AG20443 (cell line): Measurements from ENCODE around the gene DKK3.
A peak's percentile ranks its signal among the peaks of the same experiment; 100 is the strongest.
"Not testable (repeated sequence)": the region's sequence is repeated elsewhere in the genome, so short reads cannot be mapped to it uniquely, and the experiment has no call there.

ENCODE experiments used
- DNase-seq: peaks from one replicate; pipeline ENCODE4 v3.0.0; 2012; ENCODE audit warnings: low spot score, mixed read lengths

DKK3 gene

DNA sequence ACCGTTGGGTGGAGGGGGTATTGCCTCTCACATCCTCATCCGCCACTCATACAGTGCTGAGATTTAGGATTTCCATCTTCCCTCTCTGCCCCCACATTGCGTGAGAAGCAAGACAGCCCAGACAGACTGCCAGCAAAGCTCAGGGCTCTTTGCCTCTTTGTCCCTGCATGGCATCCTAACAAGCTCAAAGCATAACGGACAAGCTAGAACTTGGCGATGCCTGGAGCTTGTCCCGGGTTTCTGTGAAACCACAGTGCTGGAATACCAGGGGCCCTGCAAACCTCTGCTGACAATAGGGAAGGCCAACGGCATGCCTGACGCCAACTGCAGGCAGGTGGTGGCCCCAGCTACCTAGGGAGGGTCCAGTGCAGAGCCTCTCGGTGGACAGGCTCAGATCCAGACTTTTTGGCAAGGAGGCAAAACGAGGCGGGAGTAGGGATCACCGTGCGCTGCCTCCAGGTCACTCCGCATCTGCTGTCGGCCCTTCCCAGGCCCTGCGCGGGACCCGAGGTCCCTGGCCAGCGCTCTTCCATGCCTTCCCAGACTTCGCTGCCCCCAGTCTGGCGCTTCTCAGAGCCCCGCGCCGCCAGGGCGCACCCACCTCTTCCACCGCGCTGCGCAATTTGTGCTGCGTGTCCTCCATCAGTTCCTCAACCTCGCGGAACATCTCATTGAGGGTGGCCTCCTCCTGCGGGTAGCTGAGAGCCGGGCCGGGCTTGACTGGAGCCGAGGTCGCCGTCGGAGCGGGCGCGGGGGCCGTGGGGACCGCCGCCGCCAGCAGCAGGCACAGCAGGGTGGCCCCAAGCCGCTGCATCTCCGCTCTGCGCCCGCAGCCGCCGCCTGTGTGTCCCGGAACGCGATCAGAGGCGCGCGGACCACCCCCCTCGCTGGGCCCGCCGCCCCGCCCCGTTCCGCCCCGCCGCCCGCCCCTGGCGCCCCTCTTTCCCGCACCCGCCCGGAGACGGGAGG is at the start of gene DKK3:
Gene DKK3 (minus strand): TSS at position 858 of the 969 bp plus-strand sequence. CDS start 44 bp downstream, at position 814.
- DNase-seq: peak; percentile 53

GRCh38 chr11:12057299-12057980 is 49.0 kb upstream of the DKK3 start:
- DNase-seq: no peak

DNA sequence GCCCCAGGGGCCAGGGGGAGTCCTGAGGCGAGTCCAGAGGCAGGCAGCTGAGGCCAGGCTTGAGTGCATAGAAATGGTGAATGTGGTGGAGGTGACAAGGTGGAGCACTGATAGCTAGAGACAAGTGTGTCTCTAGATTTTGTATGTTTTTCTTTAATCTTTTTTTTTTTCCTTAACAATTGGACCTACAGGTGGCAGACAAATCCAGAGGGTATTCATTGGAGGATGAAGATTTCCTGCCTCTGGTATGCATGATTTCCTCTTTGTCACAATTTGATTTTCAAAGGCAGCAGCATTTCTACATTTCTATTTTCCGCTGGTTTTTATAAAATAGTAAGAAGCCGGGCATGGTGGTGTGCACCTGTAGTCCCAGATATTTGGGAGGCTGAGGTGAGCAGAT is 47.7 kb upstream of the DKK3 start:
- DNase-seq: no peak

GRCh38 chr11:12053606-12054361 is 45.4 kb upstream of the DKK3 start:
- no peak for DNase-seq

GRCh38 chr11:12052676-12053605 is 44.5 kb upstream of the DKK3 start:
- DNase-seq: no peak

- DNase-seq: no peak
Observed at GRCh38 chr11:12051287-12051662, 42.8 kb upstream of the DKK3 start.

DNA sequence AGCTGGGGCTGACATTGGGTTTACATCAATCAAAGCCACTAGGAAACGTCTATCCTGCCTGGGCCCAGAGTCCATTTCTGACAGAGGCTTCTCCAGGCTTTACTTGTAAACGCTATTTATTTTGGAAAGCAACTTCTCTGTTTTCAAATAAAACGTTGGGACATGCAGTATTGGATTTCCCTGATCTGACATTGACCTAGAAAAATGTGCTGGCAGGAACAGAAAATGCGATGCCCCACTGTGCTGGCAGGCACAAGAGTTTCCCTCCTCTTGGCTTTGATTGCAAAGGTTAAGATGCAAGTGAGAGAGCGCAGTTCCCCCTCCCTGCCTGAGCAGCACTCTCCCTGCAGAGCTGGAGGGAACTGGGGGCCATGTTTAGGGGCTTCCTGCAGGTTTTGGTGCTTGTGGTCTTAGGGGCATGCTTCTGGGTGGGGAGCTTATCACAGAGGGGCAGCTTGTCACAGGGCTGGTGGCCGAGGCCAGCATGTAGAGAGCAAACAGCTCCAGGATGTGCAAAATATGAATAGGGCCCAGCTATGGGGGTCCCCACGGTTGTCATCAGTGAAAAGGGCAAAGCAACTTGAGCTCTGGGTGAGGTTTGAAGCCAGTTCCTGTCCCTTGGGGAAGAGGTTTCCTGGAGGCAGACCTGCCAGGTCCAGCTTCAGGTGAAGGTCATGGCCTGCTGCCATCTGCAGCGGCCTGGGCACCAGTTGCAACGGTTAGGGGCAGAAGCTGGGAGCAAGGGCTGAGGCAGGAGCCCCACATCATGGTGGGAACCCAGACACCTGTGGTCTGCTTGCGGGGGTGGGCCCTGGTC is 42.3 kb upstream of the DKK3 start:
- peak; percentile 22 for DNase-seq

DNA sequence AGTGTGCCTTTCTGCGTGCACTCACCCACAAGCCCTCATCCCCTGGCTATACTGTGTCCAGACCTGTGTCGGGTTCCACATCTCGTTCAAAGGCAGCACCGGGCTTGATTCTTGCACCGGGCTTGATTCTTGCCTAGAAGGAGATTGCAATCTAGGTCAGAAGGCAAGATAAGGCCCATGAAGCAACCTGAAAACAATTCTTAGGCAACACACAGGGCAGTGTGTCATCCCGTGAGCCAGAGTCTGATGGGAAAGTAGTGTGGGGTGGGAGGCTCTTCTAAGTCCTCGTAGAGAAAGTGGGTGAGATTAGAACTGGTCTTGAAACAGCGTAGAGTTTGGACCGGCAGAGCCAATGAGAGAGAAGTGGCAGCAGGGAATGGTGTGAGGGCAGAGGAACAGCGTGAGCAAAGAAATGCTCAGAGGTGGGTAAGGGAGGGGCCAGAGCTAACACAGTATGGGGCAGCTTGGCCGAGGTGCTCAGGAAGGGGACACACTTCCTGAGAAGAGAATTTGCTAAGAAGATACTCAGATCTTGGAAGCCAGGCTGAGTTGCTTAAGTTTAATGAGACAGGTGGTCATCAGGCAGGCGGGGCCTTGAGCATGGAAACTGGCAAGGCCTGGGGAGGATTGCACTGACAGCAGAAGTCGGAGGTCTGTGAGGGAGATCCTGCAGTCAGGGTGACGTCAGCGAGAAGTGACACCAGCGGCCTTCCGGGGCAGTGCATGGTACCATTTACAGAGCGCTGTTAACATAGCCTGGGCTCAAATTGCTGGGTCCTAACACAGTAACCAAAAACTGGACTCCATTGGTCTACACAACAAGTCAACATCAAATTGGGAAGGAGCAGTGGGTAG is 40.7 kb upstream of the DKK3 start:
- DNase-seq: no peak

GRCh38 chr11:12046636-12047236 is 38.3 kb upstream of the DKK3 start:
- DNase-seq: no peak

- DNase-seq: no peak
Observed at GRCh38 chr11:12045914-12046635, 37.6 kb upstream of the DKK3 start.

DNA sequence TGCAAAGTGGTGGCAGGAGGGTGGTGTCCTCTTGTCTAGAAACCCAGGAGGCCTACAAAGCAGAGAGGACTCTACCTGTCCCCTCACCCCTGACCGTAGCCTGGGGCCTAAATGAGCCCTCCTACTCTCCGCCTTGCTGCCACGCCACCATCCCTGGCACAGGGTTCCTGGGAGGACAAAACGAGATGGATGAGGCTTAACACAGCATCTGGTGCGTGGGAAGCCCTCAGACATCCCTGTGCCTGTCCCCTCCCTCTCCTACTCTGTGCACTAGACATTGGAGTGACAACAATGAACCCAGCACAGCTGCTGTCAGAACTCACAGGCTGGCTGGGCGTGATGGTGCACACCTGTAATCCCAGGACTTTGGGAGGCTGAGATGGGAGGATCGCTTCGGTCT is 36.4 kb upstream of the DKK3 start:
- no peak for DNase-seq

DNA sequence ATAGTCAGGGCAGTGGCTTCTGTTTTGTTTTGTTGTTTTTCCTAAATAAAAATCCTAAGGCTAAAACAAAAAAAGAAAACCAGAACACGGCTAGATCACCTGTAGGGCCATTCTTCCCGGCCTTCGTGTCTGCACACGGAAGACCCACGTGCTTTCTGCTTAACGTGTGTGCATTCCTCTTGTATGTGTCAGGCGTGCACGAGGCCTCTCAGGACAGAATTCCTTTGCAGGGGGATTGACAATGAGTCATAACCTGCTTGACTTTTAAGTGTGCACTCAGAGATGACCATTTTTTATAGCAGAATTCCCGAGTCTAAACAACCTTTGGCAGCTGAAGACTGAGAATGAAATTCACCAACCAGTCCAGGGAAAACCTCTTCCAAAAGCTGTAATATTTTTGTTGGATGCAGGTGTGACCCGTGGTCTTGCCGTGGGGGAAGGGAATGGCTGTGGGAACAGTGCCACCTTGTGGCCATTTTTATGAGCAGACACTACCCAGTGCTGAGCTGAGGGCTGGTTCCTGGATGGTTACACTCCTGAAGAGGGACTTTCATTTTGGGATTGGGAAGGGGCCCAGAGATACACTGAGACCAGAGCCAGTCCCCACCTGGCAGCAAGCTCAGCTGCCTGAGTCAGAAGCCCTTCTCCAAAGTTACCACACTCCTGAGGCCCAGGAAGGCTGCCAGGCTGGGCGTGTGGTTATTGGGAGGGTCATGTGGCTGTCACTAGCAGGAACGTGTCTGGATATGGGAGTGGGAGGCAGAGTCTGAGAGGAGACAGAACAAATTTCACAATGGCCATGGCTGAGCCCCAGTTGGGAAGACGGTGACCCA is 35.7 kb upstream of the DKK3 start:
- DNase-seq: peak; percentile 78

- DNase-seq: no peak
Observed at GRCh38 chr11:12043221-12043620, 34.8 kb upstream of the DKK3 start.

GRCh38 chr11:12042215-12042676 is 33.8 kb upstream of the DKK3 start:
- DNase-seq: peak; percentile 78

DNA sequence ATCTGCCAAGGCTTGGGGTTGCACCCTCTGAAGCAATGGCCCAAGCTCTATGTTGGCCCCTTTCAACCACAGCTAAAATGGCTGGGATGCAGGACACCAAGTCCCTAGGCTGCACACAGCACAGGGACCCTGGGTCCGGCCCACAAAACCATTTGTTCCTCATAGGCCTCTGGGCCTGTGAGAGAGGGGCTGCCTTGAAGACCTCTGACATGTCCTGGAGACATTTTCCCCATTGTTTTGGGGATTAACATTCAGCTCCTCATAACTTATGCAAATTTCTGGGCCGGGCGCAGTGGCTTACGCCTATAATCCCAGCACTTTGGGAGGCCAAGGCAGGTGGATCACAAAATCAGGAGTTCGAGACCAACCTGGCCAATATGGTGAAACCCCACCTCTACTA is 32.3 kb upstream of the DKK3 start:
- not testable (repeated sequence) for DNase-seq

DNA sequence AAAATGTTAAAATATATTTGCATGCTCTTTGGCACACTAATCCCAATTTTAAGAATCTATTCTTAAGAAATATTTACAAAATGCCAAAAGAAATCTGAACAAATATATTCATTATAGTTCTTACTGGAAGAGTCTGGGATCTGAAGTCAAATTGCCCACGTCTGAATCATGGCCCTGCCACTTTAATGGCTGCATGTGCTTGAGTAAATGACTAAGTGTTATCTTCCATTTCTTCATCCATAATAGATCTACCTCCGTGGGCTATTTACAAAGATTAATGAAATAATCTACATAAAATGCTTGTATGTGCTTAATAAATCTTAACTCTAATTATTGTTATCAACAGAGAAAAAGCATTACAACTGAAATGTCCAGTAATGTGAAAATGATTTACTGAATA is 24.5 kb upstream of the DKK3 start:
- DNase-seq: no peak

DNA sequence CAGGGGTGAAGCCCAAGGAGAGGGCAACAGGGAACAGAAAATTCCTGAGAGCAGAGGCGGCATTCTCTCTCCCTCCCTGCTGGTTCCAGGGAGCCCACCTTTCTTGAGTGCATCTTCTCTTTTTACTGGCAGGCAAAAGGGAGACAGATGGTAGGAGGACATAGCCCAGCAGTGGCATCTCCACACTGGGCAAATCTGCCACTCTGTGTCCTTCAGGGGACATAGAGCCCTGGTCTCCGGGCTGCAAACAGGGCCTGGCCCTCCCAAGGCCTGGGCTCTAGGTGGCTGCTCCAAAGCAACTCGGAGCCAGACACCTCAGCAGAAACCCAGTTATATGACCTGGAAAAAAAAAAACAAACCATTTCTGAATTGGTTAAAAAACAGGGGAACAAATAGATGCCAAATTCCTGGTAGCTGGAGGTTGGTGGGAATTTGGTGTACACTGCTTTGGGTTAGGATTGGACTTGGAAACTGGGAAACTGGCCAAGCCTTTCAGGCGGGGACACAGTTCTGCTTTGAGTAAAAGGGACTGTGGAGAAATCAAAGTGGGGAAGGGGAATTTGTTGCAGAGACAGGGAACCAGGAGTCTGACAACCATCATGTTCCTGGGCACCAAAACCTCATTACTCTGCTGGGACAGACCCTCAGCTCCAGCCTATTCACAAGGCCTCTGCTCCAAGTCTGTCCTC is 23.6 kb upstream of the DKK3 start:
- no peak for DNase-seq
